GM19455 (cell line): ENCODE results near the gene ADPRH.
"Not testable (repeated sequence)": the region's sequence is repeated elsewhere in the genome, so short reads cannot be mapped to it uniquely, and the experiment has no call there.

Source experiments
- ATAC-seq: cut with Tn5 transposase; IDR thresholded peaks from one replicate; pipeline ENCODE4 v1.9.1; 2021; ENCODE audit not compliant: unreplicated experiment

Gene ADPRH

GRCh38 chr3:119579366-119580066 is at the start of gene ADPRH:
Gene ADPRH (plus strand): TSS chr3:119579492. CDS start chr3:119582170, 2,678 bp downstream.
- peak; percentile 53 for ATAC-seq

- no peak for ATAC-seq
Measured at GRCh38 chr3:119529883-119530282, 49.4 kb upstream of the ADPRH start.

- no peak for ATAC-seq
Measured at GRCh38 chr3:119530456-119530855, 48.8 kb upstream of the ADPRH start.

GRCh38 chr3:119531151-119531550 is 48.1 kb upstream of the ADPRH start:
- no peak for ATAC-seq

GRCh38 chr3:119534296-119534695 is 45.0 kb upstream of the ADPRH start:
- no peak for ATAC-seq

GRCh38 chr3:119536757-119537156 is 42.5 kb upstream of the ADPRH start:
- no peak for ATAC-seq

GRCh38 chr3:119538772-119539171 is 40.5 kb upstream of the ADPRH start:
- no peak for ATAC-seq

GRCh38 chr3:119541547-119541946 is 37.7 kb upstream of the ADPRH start:
- no peak for ATAC-seq

- ATAC-seq, result no peak
Measured at GRCh38 chr3:119542168-119542767, 37.0 kb upstream of the ADPRH start.

GRCh38 chr3:119543147-119543546 is 36.1 kb upstream of the ADPRH start:
- no peak for ATAC-seq

- no peak for ATAC-seq
Measured at GRCh38 chr3:119547227-119547626, 32.1 kb upstream of the ADPRH start.

GRCh38 chr3:119548341-119548740 is 31.0 kb upstream of the ADPRH start:
- no peak for ATAC-seq

- no peak for ATAC-seq
Measured at GRCh38 chr3:119550192-119550910, 28.9 kb upstream of the ADPRH start.

GRCh38 chr3:119551598-119551997 is 27.7 kb upstream of the ADPRH start:
- no peak for ATAC-seq

GRCh38 chr3:119552928-119553327 is 26.4 kb upstream of the ADPRH start:
- not testable (repeated sequence) for ATAC-seq

GRCh38 chr3:119553823-119554415 is 25.4 kb upstream of the ADPRH start:
- ATAC-seq, result no peak

GRCh38 chr3:119555309-119555735 is 24.0 kb upstream of the ADPRH start:
- no peak for ATAC-seq

- no peak for ATAC-seq
Measured at GRCh38 chr3:119555929-119556328, 23.4 kb upstream of the ADPRH start.

- ATAC-seq, result no peak
Measured at GRCh38 chr3:119557192-119557876, 22.0 kb upstream of the ADPRH start.

- ATAC-seq, result no peak
Measured at GRCh38 chr3:119557877-119558269, 21.4 kb upstream of the ADPRH start.
